Left forelimb (tissue), 1 donor: Measurements from ENCODE around the gene PKD1L1.
"Not testable (repeated sequence)": the region's sequence is repeated elsewhere in the genome, so short reads cannot be mapped to it uniquely, and the experiment has no call there.

ENCODE experiments used
- DNase-seq: peaks from one replicate; pipeline ENCODE4 v3.0.0-alpha.2; 2018; ENCODE audit warnings: low spot score

The PKD1L1 gene

GRCh38 chr7:47937711-47938573 is 10.3 kb downstream of the PKD1L1 start:
- DNase-seq = no peak

GRCh38 chr7:47937065-47937687 is 11.1 kb downstream of the PKD1L1 start:
- no peak for DNase-seq

- DNase-seq = no peak
Observed at GRCh38 chr7:47936323-47936722, 11.9 kb downstream of the PKD1L1 start.

- DNase-seq = no peak
Observed at GRCh38 chr7:47935336-47935735, 12.9 kb downstream of the PKD1L1 start.

- DNase-seq = no peak
Observed at GRCh38 chr7:47934831-47935230, 13.4 kb downstream of the PKD1L1 start.

GRCh38 chr7:47933215-47933614 is 15.1 kb downstream of the PKD1L1 start:
- DNase-seq = no peak

GRCh38 chr7:47932466-47933037 is 15.7 kb downstream of the PKD1L1 start:
- DNase-seq = no peak

- DNase-seq = no peak
Observed at GRCh38 chr7:47932016-47932415, 16.2 kb downstream of the PKD1L1 start.

- no peak for DNase-seq
Observed at GRCh38 chr7:47931005-47932004, 17.0 kb downstream of the PKD1L1 start.

- DNase-seq = no peak
Observed at GRCh38 chr7:47924266-47924665, 24.0 kb downstream of the PKD1L1 start.

- not testable (repeated sequence) for DNase-seq
Observed at GRCh38 chr7:47923081-47923875, 25.0 kb downstream of the PKD1L1 start.

- not testable (repeated sequence) for DNase-seq
Observed at GRCh38 chr7:47916514-47916913, 31.8 kb downstream of the PKD1L1 start.

- no peak for DNase-seq
Observed at GRCh38 chr7:47915616-47915976, 32.7 kb downstream of the PKD1L1 start.

- no peak for DNase-seq
Observed at GRCh38 chr7:47914717-47915615, 33.3 kb downstream of the PKD1L1 start.

- no peak for DNase-seq
Observed at GRCh38 chr7:47912332-47912731, 35.9 kb downstream of the PKD1L1 start.

- no peak for DNase-seq
Observed at GRCh38 chr7:47908720-47909119, 39.5 kb downstream of the PKD1L1 start.

- DNase-seq = no peak
Observed at GRCh38 chr7:47907981-47908616, 40.2 kb downstream of the PKD1L1 start.

- no peak for DNase-seq
Observed at GRCh38 chr7:47906883-47907282, 41.4 kb downstream of the PKD1L1 start.

GRCh38 chr7:47905076-47905920 is 43.0 kb downstream of the PKD1L1 start:
- DNase-seq = no peak
